ENCODE data around the gene NUP153. TPM values are rescaled to one million over a fixed set of nuclear protein-coding genes. Genes with fewer than 3 reads are reported as not detected.

The NUP153 gene
- total and polyA plus RNA-seq, 10 of the 15 experiments (the other 5 are each of a cell fraction or from before 2014, with no cell fraction given): 13.9 to 77.7 (median 56.2) TPM

DNA sequence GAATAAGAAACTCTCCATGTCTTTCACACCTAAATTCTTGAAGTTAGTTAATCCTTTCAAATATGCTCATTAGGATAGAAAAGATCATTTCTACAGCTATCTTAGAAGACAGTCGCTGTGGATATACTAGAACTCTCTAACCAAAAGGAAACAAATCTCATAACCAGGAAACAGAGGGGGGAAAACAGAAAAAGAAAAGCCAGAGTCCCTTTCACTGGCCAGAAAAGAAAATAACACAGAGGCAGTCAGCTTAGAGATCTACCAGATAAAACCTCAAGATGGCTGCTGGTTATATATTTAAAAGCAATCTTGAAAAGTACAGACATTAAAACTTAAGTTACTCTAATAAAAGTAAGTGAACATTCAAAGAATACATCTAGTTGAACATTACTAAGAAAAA is 19.6 kb downstream of the NUP153 start:
- no peak for TF ChIP-seq ZZZ3 (IDR thresholded peaks at IDR 0.05; ENCODE audit: control insufficient read depth, insufficient read length, low read depth)
- TF ChIP-seq ZBED1 (IDR thresholded peaks at IDR 0.05; ENCODE audit: borderline replicate concordance): no peak
- no peak for TF ChIP-seq ATF2 (IDR thresholded peaks at IDR 0.05; ENCODE audit: low read length)
- TF ChIP-seq BCLAF1 (IDR thresholded peaks at IDR 0.05): no peak
- no peak for TF ChIP-seq ATF3 (IDR thresholded peaks at IDR 0.05; ENCODE audit: borderline replicate concordance, extremely low read depth, low read depth, low read length)
- TF ChIP-seq MXI1 (IDR thresholded peaks at IDR 0.05; ENCODE audit: low read depth, low read length): no peak
- TF ChIP-seq CHD4 (IDR thresholded peaks at IDR 0.05): no peak
- TF ChIP-seq FOS (IDR thresholded peaks at IDR 0.05; ENCODE audit: borderline replicate concordance, extremely low read depth, insufficient read length): no peak
- 47% methylated on average over 1 of the region's 1 CpG for WGBS (ENCODE audit: insufficient coverage, insufficient replicate concordance, low lambda C conversion rate, missing lambda C conversion rate)
- Histone ChIP-seq H3K27ac (ENCODE audit: control insufficient read depth, insufficient read depth) (no peak overlapping the region), H3K9me3 (replicated peaks; ENCODE audit: control insufficient read depth, insufficient read depth, low read length) (no peaks in the 10 kb centered on the region), H3K9ac (ENCODE audit: control insufficient read depth, insufficient read depth, low read length) (no peak overlapping the region), H3K4me3 (no peak overlapping the region), H2AFZ (ENCODE audit: control insufficient read depth, low read depth, low read length) (no peak overlapping the region), H3K79me2 (ENCODE audit: control insufficient read depth, insufficient read depth, low read length) (peaks cover 81% of the 10 kb centered on the region), H3K27me3 (replicated peaks in 1 of 2; ENCODE audit: control insufficient read depth in 2 of 2, insufficient read depth in 2 of 2, low read length in 1 of 2) (no peaks in the 10 kb centered on the region), H3K4me2 (ENCODE audit: control insufficient read depth, insufficient read depth) (no peak overlapping the region), H4K20me1 (ENCODE audit: control insufficient read depth, insufficient read depth) (no peaks in the 10 kb centered on the region; the same call in none of the 2 replicates), H3K4me1 (ENCODE audit: control insufficient read depth, insufficient read depth, low read length) (no peaks in the 10 kb centered on the region), H3K36me3 (ENCODE audit: control insufficient read depth in 2 of 2, insufficient read depth in 2 of 2, low read length in 1 of 2) (peaks cover 4 to 21% of the 10 kb centered on the region in 2 experiments)
- ChIA-PET SMC1A (ENCODE audit: uncharacterized antibody, unreplicated experiment) (no interaction called here), CTCF (interaction anchor here (1.2 kb wide), 1 partner anchor 14 kb away, joined by 4 read pairs; no protein-coding TSS in a partner anchor), RAD21 (ENCODE audit: unreplicated experiment) (no interaction called here), POLR2A (no interaction called here)
- in situ Hi-C loops (cut with MboI) (no loop called here), intact Hi-C loops (cut with micrococcal nuclease; ENCODE audit: unreplicated experiment) (no loop called here)
- FAIRE-seq (no peak), ATAC-seq (no peak), DNase-seq (ENCODE audit: low read depth, low spot score) (no peak)
- BruUV-seq (replicated peaks): no TSS peak

Data from GM12878 (cell line).